Measurements from ENCODE around the gene OGFOD2.

Gene OGFOD2

DNA sequence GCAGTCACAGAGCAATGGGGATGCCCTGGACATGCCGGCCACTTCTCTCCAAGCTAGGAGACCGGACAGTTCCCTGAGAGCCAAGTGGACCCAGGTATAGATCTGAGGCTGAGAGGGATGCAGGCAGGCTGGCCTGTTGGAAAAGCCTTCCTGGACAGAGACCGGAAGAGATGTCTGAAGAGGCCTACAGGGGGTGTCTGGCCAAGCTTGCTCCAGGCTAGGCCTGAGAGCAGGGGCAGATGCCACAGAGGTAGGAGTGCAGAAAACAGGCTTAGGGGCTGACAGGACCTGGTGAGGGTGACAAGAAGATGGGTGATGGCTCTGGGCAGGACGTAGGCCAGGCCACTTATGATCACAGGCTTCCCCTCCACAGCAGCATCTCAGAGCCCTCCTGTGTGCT is 35.6 kb downstream of the OGFOD2 start:
- TF ChIP-seq TOX (CRISPR knock-in tag; IDR thresholded peaks at IDR 0.05; ENCODE audit: borderline replicate concordance), result no peak
- TF ChIP-seq, protein P1, sequence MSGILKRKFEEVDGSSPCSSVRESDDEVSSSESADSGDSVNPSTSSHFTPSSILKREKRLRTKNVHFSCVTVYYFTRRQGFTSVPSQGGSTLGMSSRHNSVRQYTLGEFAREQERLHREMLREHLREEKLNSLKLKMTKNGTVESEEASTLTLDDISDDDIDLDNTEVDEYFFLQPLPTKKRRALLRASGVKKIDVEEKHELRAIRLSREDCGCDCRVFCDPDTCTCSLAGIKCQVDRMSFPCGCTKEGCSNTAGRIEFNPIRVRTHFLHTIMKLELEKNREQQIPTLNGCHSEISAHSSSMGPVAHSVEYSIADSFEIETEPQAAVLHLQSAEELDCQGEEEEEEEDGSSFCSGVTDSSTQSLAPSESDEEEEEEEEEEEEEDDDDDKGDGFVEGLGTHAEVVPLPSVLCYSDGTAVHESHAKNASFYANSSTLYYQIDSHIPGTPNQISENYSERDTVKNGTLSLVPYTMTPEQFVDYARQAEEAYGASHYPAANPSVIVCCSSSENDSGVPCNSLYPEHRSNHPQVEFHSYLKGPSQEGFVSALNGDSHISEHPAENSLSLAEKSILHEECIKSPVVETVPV (CRISPR knock-in tag; IDR thresholded peaks at IDR 0.05), result no peak
- TF ChIP-seq GLIS3 (CRISPR knock-in tag; IDR thresholded peaks at IDR 0.05), result no peak
- TF ChIP-seq ZFP3 (CRISPR knock-in tag; IDR thresholded peaks at IDR 0.05), result no peak
- no peak for TF ChIP-seq ZFP30 (CRISPR knock-in tag; IDR thresholded peaks at IDR 0.05)
- TF ChIP-seq, protein P2, sequence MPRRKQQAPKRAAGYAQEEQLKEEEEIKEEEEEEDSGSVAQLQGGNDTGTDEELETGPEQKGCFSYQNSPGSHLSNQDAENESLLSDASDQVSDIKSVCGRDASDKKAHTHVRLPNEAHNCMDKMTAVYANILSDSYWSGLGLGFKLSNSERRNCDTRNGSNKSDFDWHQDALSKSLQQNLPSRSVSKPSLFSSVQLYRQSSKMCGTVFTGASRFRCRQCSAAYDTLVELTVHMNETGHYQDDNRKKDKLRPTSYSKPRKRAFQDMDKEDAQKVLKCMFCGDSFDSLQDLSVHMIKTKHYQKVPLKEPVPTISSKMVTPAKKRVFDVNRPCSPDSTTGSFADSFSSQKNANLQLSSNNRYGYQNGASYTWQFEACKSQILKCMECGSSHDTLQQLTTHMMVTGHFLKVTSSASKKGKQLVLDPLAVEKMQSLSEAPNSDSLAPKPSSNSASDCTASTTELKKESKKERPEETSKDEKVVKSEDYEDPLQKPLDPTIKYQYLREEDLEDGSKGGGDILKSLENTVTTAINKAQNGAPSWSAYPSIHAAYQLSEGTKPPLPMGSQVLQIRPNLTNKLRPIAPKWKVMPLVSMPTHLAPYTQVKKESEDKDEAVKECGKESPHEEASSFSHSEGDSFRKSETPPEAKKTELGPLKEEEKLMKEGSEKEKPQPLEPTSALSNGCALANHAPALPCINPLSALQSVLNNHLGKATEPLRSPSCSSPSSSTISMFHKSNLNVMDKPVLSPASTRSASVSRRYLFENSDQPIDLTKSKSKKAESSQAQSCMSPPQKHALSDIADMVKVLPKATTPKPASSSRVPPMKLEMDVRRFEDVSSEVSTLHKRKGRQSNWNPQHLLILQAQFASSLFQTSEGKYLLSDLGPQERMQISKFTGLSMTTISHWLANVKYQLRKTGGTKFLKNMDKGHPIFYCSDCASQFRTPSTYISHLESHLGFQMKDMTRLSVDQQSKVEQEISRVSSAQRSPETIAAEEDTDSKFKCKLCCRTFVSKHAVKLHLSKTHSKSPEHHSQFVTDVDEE (CRISPR knock-in tag; IDR thresholded peaks at IDR 0.05), result no peak
- TF ChIP-seq OSR1 (CRISPR knock-in tag; IDR thresholded peaks at IDR 0.05), result no peak
- TF ChIP-seq ESRRG (CRISPR knock-in tag; IDR thresholded peaks at IDR 0.05), result no peak
- TF ChIP-seq ZNF8 (CRISPR knock-in tag; IDR thresholded peaks at IDR 0.05), result no peak
- no peak for TF ChIP-seq TCF4 (CRISPR knock-in tag; IDR thresholded peaks at IDR 0.05; ENCODE audit: borderline replicate concordance)
- TF ChIP-seq, protein P3, sequence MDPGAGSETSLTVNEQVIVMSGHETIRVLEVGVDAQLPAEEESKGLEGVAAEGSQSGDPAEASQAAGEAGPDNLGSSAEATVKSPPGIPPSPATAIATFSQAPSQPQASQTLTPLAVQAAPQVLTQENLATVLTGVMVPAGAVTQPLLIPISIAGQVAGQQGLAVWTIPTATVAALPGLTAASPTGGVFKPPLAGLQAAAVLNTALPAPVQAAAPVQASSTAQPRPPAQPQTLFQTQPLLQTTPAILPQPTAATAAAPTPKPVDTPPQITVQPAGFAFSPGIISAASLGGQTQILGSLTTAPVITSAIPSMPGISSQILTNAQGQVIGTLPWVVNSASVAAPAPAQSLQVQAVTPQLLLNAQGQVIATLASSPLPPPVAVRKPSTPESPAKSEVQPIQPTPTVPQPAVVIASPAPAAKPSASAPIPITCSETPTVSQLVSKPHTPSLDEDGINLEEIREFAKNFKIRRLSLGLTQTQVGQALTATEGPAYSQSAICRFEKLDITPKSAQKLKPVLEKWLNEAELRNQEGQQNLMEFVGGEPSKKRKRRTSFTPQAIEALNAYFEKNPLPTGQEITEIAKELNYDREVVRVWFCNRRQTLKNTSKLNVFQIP (CRISPR knock-in tag; IDR thresholded peaks at IDR 0.05; ENCODE audit: borderline replicate concordance, low read depth), result no peak
- no peak for TF ChIP-seq ZNF565 (CRISPR knock-in tag; conservative IDR thresholded peaks at IDR 0.05; ENCODE audit: low read depth)
- TF ChIP-seq, protein P4, sequence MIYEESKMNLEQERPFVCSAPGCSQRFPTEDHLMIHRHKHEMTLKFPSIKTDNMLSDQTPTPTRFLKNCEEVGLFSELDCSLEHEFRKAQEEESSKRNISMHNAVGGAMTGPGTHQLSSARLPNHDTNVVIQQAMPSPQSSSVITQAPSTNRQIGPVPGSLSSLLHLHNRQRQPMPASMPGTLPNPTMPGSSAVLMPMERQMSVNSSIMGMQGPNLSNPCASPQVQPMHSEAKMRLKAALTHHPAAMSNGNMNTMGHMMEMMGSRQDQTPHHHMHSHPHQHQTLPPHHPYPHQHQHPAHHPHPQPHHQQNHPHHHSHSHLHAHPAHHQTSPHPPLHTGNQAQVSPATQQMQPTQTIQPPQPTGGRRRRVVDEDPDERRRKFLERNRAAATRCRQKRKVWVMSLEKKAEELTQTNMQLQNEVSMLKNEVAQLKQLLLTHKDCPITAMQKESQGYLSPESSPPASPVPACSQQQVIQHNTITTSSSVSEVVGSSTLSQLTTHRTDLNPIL (CRISPR knock-in tag; IDR thresholded peaks at IDR 0.05; ENCODE audit: low read depth), result no peak
- no peak for TF ChIP-seq ISL1 (CRISPR knock-in tag; IDR thresholded peaks at IDR 0.05)
- TF ChIP-seq ZC3H10 (CRISPR knock-in tag; IDR thresholded peaks at IDR 0.05), result no peak
- TF ChIP-seq PPARA (CRISPR knock-in tag; IDR thresholded peaks at IDR 0.05; ENCODE audit: borderline replicate concordance), result no peak
- no peak for TF ChIP-seq RARB (CRISPR knock-in tag; IDR thresholded peaks at IDR 0.05)
- no peak; the same call in 2 of the 3 replicates for ATAC-seq

DNA sequence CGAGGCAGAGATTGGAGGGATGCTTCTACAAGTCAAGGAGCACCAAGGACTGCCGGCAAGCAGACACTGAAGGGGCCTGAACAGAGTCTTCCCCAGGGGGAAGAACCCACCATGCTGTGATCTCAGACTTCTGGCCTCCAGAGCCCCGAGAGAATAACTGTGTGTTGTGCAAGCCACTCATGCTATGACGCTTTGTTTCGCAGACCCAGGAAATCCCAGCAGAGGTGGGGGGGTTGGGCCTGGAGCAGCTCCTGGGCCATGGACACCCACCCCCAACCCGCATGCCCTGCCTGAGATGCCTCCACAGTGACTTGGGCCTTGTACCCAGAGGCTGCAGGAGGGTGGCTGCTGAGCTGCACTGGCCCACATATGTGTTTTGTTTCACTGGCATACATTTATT is 36.7 kb downstream of the OGFOD2 start:
- ATAC-seq, result no peak
- no peak for TF ChIP-seq ZNF8 (CRISPR knock-in tag; IDR thresholded peaks at IDR 0.05)
- no peak for TF ChIP-seq ESRRG (CRISPR knock-in tag; IDR thresholded peaks at IDR 0.05)
- TF ChIP-seq, protein P1 (CRISPR knock-in tag; IDR thresholded peaks at IDR 0.05), result no peak
- TF ChIP-seq, protein P2 (CRISPR knock-in tag; IDR thresholded peaks at IDR 0.05), result no peak
- TF ChIP-seq, protein P5, sequence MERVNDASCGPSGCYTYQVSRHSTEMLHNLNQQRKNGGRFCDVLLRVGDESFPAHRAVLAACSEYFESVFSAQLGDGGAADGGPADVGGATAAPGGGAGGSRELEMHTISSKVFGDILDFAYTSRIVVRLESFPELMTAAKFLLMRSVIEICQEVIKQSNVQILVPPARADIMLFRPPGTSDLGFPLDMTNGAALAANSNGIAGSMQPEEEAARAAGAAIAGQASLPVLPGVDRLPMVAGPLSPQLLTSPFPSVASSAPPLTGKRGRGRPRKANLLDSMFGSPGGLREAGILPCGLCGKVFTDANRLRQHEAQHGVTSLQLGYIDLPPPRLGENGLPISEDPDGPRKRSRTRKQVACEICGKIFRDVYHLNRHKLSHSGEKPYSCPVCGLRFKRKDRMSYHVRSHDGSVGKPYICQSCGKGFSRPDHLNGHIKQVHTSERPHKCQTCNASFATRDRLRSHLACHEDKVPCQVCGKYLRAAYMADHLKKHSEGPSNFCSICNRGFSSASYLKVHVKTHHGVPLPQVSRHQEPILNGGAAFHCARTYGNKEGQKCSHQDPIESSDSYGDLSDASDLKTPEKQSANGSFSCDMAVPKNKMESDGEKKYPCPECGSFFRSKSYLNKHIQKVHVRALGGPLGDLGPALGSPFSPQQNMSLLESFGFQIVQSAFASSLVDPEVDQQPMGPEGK (CRISPR knock-in tag; IDR thresholded peaks at IDR 0.05; ENCODE audit: borderline replicate concordance), result no peak
